UCSD-AML1 (cell line): ENCODE measurements around the gene PCYT2.

Source experiments
- DNase-seq: peaks from one replicate; lab custom pipeline; 2025; ENCODE audit not compliant: unreplicated experiment; lab: John Stamatoyannopoulos, UW

PCYT2 gene

GRCh38 chr17:81902023-81902652 lies 9.1 kb downstream of the PCYT2 start, which contains the start of gene NPB:
Gene NPB (plus strand): TSS chr17:81902238. CDS start chr17:81902278, 40 bp downstream.
- no peak for DNase-seq

DNA sequence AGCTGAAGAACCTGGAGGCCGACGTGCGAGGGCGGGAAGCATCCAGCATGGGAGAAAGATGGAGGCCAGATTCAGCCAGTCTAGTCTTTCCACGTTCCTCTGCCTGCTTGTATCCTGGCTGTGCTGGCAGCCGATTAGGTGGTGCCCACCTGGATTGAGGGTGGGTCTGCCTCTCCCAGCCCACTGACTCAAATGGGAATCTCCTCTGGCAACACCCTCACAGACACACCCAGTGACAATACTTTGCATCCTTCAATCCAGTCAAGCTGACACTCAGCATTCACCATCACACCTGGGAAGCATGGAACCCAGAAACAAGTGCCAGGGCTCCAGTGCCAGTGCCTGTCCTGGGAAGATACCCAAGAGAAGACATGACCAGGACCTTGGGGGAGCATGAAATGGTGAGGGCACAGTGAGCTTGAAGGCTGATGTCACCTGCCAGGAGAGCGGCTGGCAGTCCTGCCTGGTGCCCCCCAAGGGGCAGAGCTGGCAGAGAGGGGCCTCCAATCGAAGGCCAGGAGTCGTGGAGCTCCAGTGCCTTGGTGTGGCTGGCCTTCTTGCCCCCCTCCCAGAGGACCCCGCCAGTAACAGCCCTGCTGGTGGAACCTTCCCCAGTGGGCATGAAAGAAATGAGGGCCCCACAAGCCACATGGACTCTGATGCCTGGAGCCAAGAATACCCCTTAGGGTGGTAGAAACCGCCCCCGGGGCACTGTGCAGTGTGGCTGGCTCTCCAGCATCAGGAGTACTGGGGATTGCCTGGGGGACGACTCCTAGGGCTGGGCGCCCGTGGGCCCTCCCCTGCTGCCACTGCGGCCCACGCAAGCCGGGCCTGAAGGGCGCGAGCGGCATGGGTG lies 9.8 kb downstream of the PCYT2 start:
- no peak for DNase-seq

DNA sequence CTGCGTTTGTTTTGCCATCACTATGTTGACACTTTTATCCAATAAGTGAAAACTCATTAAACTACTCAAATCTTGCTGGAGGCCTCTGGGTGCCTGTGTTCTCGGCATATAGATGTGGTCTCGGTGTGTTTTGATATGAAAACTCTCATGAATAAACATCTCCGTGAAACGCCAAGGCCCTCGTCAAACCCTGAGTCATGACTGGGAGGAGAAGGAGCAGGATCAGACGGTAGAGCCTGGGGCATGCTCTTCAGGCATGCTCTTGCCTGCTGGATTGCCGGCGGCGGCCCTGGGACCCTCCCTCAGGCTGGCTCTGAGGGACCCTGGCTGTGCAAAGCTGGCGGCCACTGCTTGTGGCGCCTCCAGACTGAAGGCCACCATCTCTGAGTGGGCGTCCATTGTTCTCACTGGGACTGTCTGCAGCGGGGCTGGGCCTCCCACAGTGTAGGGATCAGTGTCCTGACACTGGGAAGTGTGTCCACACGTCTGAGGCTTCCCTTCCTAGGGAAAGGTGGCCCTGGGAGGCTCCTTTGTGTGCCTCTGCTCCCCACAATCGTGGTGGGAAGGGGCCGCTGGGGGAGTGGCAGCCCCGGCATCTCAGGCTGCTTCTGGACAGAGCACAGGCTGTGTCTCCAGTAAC lies 10.9 kb downstream of the PCYT2 start:
- DNase-seq: no peak

GRCh38 chr17:81899514-81900166 lies 11.6 kb downstream of the PCYT2 start:
- no peak for DNase-seq

DNA sequence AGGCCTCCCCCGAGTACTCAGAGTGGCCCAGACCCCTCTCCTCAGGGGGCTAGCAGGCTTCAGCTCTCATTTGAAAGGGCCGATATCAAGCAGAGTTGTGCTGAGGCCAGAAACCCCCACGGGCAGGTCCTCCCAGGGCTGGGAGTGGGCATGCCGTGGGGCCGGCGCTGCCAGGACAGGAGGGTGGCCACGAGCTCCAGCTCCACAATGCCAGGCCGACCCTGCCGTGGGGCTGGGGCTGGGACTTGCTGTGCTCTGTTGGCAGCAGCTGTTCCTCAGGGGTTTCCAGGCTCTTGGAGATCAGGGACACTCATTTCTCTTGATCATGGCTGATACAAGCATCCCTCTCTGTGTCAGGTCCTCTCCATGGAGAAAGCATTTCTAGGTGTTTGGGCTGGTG lies 12.3 kb downstream of the PCYT2 start:
- DNase-seq: no peak

GRCh38 chr17:81898029-81898866 lies 13.0 kb downstream of the PCYT2 start:
- no peak for DNase-seq

DNA sequence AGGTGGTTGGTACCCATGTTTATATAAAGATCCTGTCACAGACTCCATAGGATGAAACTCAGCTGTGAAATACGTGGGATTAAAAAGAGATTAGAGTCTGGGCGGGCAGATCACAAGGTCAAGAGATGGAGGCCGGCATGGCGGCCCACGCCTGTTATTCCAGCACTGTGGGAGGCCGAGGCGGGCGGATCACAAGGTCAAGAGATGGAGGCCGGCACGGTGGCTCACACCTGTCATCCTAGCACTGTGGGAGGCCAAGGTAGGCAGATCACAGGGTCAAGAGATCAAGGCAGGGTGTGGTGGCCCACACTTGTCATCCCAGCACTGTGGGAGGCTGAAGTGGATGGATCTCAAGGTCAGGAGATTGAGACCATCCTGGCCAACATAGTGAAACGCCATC lies 15.8 kb downstream of the PCYT2 start:
- DNase-seq: no peak

DNA sequence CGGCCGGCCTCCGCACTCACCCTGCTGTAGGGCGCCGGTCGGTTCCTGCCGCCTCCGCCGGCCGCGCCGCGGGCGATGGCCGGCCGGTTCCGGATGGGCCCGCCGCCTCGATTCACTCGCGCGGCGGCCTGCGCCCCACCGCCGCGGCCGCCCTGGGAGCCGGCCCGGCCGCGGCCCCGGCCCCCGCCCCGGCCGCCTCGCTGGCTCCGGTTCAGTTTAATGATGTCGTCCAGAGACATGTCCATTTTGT lies 20.0 kb downstream of the PCYT2 start:
- DNase-seq: no peak

DNA sequence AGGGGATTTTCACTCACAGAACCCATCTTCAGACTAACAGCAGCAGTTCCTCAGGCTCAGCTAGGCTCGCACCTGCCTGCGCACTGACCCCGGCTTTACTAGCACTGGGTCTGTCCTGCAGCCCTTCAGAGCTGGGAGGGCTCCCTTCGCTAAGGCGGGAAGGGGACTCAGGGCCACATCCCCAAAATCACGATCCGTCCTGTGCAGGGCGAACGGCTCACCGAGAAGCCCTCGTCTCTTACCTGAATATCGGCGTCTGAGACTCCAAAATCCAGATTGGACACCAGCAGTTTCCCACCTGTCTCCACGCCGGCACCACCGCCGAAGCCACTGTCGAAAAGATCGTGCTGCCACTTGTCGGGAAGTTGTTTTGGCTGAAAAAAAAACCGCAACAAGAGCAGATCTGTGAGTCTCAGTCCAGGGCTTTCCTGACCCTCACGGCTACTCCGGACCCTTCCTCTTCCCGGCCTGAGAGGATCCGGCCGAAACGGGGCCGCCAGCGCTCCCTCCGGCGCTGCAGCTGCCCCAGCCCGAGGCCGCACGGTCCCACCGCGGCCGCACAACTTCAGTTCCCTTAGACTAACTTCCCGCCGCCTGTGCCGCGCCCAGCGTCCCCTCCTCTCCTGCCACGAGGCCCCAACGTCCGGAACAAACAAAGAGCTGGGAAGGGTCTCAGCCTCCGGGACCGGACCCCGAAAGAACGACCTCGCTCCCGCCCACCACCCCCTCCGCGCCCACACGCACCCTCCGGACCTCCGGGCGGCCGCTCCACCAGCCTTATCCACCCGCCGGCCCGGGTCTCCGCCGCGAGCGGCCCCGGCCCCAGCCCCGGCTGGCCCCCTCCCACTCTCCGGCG lies 20.5 kb downstream of the PCYT2 start:
- DNase-seq: peak; percentile 24

- DNase-seq: no peak
Measured at GRCh38 chr17:81889602-81890001, 21.6 kb downstream of the PCYT2 start.

DNA sequence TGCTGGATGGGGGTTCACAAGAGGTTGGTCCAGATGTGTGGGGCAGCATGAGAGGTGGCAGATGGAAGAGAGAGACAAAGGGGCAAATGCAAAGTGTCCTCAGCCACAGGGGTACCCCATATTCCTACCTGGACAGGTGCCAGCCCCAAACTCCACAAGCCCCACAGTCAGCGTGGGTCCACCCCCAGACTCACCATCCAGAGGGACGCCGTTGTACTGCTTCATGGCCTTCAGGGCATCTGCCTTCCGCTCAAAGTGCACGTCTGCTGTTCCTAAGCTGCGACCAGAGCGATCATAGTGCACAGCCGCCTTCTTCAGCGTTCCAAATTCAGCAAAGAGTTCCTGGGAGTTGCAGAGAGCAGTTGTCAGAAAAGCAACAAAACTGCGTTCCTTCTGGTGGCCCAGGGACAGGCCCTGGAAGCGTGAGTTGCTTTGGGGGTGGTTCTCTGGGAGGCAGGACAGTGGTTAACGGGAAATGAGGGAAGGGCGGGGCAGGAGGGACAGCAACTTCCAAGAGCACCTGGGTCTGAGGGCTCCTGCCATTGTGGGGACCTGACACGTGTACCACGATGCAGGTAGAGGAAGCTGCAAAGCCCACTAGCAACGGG lies 22.1 kb downstream of the PCYT2 start:
- no peak for DNase-seq

DNA sequence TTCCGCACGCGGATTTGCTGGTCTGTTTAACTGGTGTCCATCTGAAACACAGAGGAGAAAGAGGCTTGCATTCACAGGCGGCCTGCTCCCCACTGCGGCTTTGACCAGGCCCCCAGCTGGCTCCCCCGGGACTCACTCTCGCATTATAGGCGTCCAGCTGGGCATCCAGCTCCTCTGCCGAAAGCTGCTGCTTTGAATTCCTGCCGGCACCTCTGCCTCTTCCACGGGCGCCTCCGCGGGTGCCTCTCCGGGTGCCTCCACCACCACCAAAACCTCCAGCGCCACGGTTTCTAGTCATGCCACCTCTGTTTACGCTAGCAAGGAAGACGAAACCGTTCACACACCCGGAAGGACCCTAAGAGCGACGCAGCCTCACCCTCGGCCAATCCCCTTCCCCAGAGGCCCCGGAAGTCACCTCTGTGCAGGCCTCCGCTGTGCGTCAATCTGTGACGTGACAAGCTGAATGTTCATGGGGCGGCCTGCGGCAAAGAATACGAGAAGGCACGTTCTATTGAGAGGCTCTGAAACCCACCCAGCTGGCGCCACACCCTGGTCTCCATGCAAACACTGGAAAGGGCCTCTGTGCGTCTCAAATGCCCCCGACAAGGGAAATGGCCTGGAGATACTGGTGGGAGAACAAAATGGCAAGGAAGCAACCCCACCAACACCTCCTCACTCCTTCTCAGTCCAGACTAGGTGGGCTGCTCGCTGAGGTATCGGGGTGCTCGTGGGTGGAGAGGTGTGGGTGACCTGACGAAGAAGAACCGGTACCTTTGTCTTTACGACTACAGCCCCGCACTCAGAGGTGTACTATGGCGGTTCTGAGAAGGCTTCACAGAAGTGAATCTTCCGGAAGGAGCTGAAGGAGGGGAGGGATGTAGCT lies 22.9 kb downstream of the PCYT2 start:
- no peak for DNase-seq

DNA sequence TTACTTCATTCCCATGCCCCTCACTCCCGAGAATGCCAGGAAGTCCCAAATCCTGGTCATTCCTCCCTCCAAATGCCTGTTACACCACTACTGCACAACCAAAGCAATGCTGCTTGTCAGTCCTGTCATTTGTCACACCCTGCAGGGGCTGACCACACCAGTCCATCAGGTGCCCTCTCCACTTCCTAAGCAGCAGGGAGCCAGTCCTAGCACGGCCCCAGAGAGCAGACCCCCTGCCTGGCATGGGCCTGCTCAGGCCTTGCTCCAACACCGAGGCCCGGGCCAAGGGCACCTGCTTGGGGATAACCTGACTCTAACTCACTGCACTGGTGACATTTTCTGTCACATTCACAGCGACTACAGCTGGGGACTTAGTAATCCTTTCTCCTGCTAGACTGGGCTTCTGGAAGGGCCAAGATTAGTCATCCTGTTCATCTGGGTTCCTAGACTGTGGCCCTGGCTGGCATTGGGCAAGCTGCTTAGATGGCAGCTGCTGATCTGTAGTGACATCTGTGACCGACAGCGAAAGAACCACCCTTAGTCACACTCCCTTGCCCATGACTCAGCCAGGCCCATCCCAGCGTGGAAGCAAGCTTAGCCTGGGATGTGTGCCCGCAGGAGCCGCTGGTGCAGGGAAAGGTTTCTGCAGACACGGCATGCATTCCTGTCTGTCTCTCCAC lies 25.2 kb downstream of the PCYT2 start:
- DNase-seq: no peak

GRCh38 chr17:81885454-81885853 lies 25.7 kb downstream of the PCYT2 start:
- DNase-seq: no peak

DNA sequence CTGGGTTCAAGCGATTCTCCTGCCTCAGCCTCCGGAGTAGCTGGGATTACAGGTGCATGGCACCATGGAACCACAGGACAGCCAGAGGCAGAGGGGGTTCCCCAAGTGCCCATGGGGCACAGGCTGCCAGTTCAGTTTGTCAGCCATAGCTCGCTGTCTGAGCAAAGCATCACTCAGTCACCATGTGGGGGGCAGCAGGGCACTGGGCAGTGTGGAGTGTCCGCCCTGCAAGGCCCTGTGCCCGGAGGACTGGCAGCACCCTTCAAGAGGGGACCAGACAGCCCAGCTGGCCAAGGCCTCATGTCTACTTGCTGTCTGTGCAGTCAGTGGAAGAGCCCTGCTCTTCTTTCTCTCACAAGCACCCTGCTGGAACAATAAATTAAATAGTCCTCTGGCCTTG lies 26.2 kb downstream of the PCYT2 start:
- no peak for DNase-seq

DNA sequence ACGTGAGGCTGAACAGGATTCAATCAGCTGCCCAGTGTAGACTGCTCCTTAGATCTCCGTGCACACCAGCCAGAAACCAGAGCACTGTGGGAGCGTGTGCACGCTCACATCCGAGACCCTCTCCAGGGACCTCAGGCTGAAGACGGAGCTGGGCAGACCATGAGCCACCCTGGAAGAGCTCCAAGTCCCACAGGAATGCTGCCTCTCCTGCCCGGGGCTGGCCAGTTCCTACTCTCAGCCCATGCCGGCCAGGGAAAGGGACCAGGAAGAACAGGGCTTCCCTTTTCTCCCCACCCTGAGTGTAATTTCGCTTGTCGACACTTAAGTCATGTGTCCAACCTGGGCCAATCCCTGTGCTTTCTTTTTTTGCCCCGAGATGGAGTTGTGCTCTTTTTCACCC lies 26.7 kb downstream of the PCYT2 start:
- DNase-seq: no peak

GRCh38 chr17:81879121-81879520 lies 32.1 kb downstream of the PCYT2 start:
- DNase-seq: no peak

DNA sequence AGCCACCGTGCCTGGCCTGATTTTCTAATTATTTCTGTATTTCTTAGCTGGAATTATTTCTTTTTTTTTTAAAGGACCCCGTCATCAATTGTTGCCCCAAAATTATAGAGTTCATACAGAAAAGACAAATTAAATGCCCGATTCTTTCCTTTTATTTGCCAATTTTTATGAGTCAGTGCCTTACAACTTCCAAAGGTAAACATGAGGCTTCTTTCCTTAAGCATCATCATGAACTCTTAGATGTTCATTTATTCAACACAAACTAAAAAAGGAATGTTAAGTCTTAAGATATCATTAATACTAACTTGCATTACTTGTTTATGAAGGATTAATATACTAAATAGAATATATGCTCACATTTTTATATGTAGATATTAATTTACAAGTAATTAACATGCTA lies 32.9 kb downstream of the PCYT2 start:
- DNase-seq: no peak
